ENCODE measurements around the gene GMDS.

Gene GMDS

GRCh38 chr6:2072453-2072852 is 173.0 kb downstream of the GMDS start:
- DNase-seq (ENCODE audit: low read depth) = no peak
- no peak overlapping the region for H3K4me3 ChIP-seq (ENCODE audit: low read length)
- no peak for TF ChIP-seq CTCF (IDR thresholded peaks at IDR 0.05; ENCODE audit: insufficient read depth, low read depth, low read length, missing control alignments)

DNA sequence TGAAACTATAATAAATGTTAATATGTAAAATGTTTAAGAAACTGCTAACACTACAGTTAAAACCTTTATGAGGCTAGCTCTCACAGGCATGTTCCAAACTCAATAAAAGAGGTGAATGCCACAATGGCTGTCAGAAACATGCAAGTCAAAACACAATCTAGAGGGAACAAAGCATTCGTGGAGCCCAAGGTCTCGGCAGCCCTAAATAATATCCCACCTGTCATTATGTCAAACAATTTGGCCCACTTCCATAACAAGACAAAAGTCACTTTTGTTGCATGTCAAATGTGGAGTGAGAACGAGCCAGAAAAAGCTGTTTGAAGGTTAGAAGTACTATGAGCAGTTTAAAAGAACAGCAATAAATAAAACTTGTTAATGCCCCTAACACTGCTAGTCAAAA is 181.9 kb downstream of the GMDS start:
- TF ChIP-seq CTCF (IDR thresholded peaks at IDR 0.05; ENCODE audit: insufficient read depth, low read depth, low read length, missing control alignments) = no peak
- no peak overlapping the region for H3K4me3 ChIP-seq (ENCODE audit: low read length)
- no peak for DNase-seq (ENCODE audit: low read depth)

DNA sequence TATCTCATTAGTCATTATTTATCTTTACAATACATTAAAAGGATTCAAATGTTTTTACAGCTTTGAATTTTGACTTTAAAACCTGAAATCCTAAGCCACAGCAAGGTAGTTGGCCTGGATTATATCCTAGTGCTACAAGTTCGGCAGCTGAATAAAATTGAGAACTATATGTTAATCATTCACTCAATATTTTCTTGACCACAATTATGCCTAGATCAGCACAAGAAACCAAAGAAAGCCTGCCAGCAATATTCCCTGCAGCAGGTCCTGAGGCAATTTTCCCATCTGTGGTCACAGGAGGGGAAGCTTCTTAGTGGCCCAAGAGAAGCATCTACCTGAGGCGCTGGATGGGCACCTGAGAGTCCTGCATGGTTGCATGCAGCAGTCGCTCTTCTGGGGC is 183.5 kb downstream of the GMDS start:
- DNase-seq (ENCODE audit: low read depth) = no peak
- H3K4me3 ChIP-seq (ENCODE audit: low read length) = no peak overlapping the region
- no peak for TF ChIP-seq CTCF (IDR thresholded peaks at IDR 0.05; ENCODE audit: insufficient read depth, low read depth, low read length, missing control alignments)

GRCh38 chr6:2055911-2056310 is 189.5 kb downstream of the GMDS start:
- DNase-seq (ENCODE audit: low read depth) = no peak
- no peak for TF ChIP-seq CTCF (IDR thresholded peaks at IDR 0.05; ENCODE audit: insufficient read depth, low read depth, low read length, missing control alignments)
- H3K4me3 ChIP-seq (ENCODE audit: low read length) = no peak overlapping the region

DNA sequence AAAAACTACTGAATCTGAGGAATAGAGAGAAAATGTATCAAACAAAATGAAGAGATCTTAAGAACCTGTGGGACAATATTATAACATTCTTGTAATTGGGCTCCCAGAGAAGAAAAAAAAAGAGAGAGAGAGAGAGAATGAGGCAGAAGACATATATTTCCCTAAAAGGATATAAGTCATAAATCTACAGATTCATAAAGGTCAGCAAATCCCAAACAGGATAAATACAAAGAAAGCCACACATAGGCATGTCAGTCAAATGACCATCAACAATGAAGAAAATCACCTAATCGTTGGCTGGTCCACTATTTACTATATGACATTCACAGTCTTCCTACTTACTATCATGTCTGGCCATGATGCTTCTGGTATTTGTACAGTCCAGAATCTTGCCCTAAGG is 190.3 kb downstream of the GMDS start:
- no peak for DNase-seq (ENCODE audit: low read depth)
- TF ChIP-seq CTCF (IDR thresholded peaks at IDR 0.05; ENCODE audit: insufficient read depth, low read depth, low read length, missing control alignments) = no peak
- H3K4me3 ChIP-seq (ENCODE audit: low read length) = no peak overlapping the region

DNA sequence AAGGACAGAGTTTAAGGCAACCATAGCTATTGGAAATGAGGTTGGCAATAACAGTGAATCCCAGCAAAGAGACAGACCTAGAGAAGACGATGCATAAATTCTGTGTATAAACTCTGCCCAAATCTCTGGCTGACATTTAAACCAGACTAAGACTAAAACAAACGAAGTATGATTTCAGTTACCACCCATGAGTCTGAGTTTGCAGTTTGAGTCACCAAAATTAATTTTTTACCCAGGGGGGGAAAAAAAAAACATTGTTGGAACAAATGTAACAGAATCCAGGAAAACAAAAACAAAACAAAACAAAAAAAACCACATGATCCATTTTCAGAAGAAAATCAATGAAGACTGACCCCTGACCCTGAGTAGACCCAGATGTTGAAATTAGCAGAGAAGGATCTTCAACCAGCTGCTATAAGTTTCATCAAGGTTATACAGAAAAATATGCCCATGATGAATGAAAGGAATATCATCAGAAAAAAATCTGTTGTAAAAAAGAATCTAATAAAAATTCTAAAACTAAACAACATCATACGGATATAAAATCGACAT is 190.8 kb downstream of the GMDS start:
- no peak for TF ChIP-seq CTCF (IDR thresholded peaks at IDR 0.05; ENCODE audit: insufficient read depth, low read depth, low read length, missing control alignments)
- no peak for DNase-seq (ENCODE audit: low read depth)
- no peak overlapping the region for H3K4me3 ChIP-seq (ENCODE audit: low read length)

- H3K4me3 ChIP-seq (ENCODE audit: low read length) = no peak overlapping the region
- DNase-seq (ENCODE audit: low read depth) = no peak
- no peak for TF ChIP-seq CTCF (IDR thresholded peaks at IDR 0.05; ENCODE audit: insufficient read depth, low read depth, low read length, missing control alignments)
Measured at GRCh38 chr6:2053691-2054090, 191.7 kb downstream of the GMDS start.

All from epithelial cell of esophagus (primary cell).